Measurements from ENCODE around the gene ABHD11.

Gene ABHD11

GRCh38 chr7:73708961-73709549 lies 29.5 kb downstream of the ABHD11 start:
- no peak for DNase-seq (ENCODE audit: low read depth)
- TF ChIP-seq CTCF (IDR thresholded peaks at IDR 0.05; ENCODE audit: low read depth, low read length, missing control alignments): no peak

GRCh38 chr7:73707045-73707631 lies 31.5 kb downstream of the ABHD11 start:
- no peak for DNase-seq (ENCODE audit: low read depth)
- TF ChIP-seq CTCF (IDR thresholded peaks at IDR 0.05; ENCODE audit: low read depth, low read length, missing control alignments): no peak
- H3K4me3 ChIP-seq (ENCODE audit: low read depth, low read length): no peak overlapping the region

More at GRCh38 chr7:73708961-73709549, 29.5 kb downstream of the ABHD11 start:
- no peak overlapping the region for H3K4me3 ChIP-seq (ENCODE audit: low read depth, low read length)

GRCh38 chr7:73706126-73707044 lies 32.2 kb downstream of the ABHD11 start:
- DNase-seq (ENCODE audit: low read depth): no peak
- H3K4me3 ChIP-seq (ENCODE audit: low read depth, low read length): no peak overlapping the region
- TF ChIP-seq CTCF (IDR thresholded peaks at IDR 0.05; ENCODE audit: low read depth, low read length, missing control alignments): no peak

GRCh38 chr7:73705551-73705920 lies 33.1 kb downstream of the ABHD11 start:
- TF ChIP-seq CTCF (IDR thresholded peaks at IDR 0.05; ENCODE audit: low read depth, low read length, missing control alignments): no peak
- no peak overlapping the region for H3K4me3 ChIP-seq (ENCODE audit: low read depth, low read length)
- no peak for DNase-seq (ENCODE audit: low read depth)

- no peak for DNase-seq (ENCODE audit: low read depth)
- no peak for TF ChIP-seq CTCF (IDR thresholded peaks at IDR 0.05; ENCODE audit: low read depth, low read length, missing control alignments)
- no peak overlapping the region for H3K4me3 ChIP-seq (ENCODE audit: low read depth, low read length)
Observed at GRCh38 chr7:73704640-73705550, 33.7 kb downstream of the ABHD11 start.
